Spleen (tissue), 11 donors: ENCODE measurements around the gene LRFN2. TPM values are rescaled to one million over a fixed set of nuclear protein-coding genes. Genes with fewer than 3 reads are reported as not detected.

ENCODE experiments used
- DNase-seq: peaks from one replicate; pipeline ENCODE4 v3.0.0-alpha.2; 2020
- H3K27ac ChIP-seq, 8 donors: fragments of 200-600 bp; sonication (generic) in 7 of 8; 1 replicate in 4 of 8; 2 replicates in 4 of 8; pipeline versions ENCODE4 v1.5.0 to v1.8.0; 2016 to 2021; ENCODE audit warnings: inconsistent platforms in 4 of 8, mild to moderate bottlenecking in 4 of 8, moderate library complexity in 1 of 8
- H3K27me3 ChIP-seq, 7 donors: fragments of 200-600 bp; sonication (generic) in 6 of 7; replicated peaks in 1 of 7; 1 replicate in 4 of 7; 2 replicates in 3 of 7; pipeline versions ENCODE4 v1.5.0 to v1.8.0; 2016 to 2021; ENCODE audit warnings: inconsistent platforms in 3 of 7, mild to moderate bottlenecking in 1 of 7
- H3K36me3 ChIP-seq, 6 donors: fragments of 200-600 bp; sonication (generic) in 5 of 6; 1 replicate in 4 of 6; 2 replicates in 2 of 6; pipeline versions ENCODE4 v1.5.0 to v1.8.0; 2016 to 2021; ENCODE audit warnings: inconsistent platforms in 2 of 6
- H3K4me1 ChIP-seq, 6 donors: fragments of 200-600 bp; sonication (generic) in 5 of 6; 1 replicate in 3 of 6; 2 replicates in 3 of 6; pipeline versions ENCODE4 v1.5.0 to v1.8.0; 2016 to 2021; ENCODE audit warnings: inconsistent platforms in 3 of 6
- H3K4me3 ChIP-seq, 8 donors: fragments of 200-600 bp; sonication (generic) in 7 of 8; 1 replicate in 4 of 8; 2 replicates in 4 of 8; pipeline versions ENCODE4 v1.5.0 to v1.8.0; 2016 to 2021; ENCODE audit warnings: inconsistent platforms in 4 of 8, mild to moderate bottlenecking in 4 of 8, moderate library complexity in 2 of 8
- H3K9me3 ChIP-seq, 8 donors: fragments of 200-600 bp; sonication (generic) in 7 of 8; 1 replicate in 4 of 8; 2 replicates in 4 of 8; pipeline versions ENCODE4 v1.5.0 to v1.8.0; 2016 to 2021; ENCODE audit warnings: inconsistent platforms in 4 of 8
- CTCF ChIP-seq, 11 experiments: fragments of 200-600 bp in 7 of 11; fragments of 450-650 bp in 4 of 11; sonication (generic) in 4 of 11; IDR thresholded peaks in 8 of 11; conservative IDR thresholded peaks in 3 of 11; 1 replicate in 7 of 11; 2 replicates in 4 of 11; pipeline versions ENCODE4 v1.4.0 to v1.8.0; 2016 to 2021; ENCODE audit warnings: antibody characterized with exemption in 11 of 11, inconsistent platforms in 4 of 11, mild to moderate bottlenecking in 1 of 11
- POLR2A ChIP-seq, 3 donors: fragments of 450-650 bp; IDR thresholded peaks; one replicate each; pipeline ENCODE4 v1.5.1; 2017; ENCODE audit warnings: antibody characterized with exemption in 3 of 3, mild to moderate bottlenecking in 1 of 3
- POLR2AphosphoS5 ChIP-seq, 3 donors: sonication (generic); formaldehyde crosslinking; IDR thresholded peaks; one replicate each; pipeline ENCODE4 v1.5.1; 2017; ENCODE audit warnings: antibody characterized with exemption in 3 of 3
- WGBS, 5 donors: extraction: QIAGEN DNeasy Blood & Tissue Kit in 3 of 5; methylation state at CpG; one replicate each; pipeline versions ENCODE4 v1.1.5 to v1.1.7; 2013 to 2018; 5-methylcytosine and 5-hydroxymethylcytosine counted together
- intact Hi-C: fragments of 100-400 bp; cut with DNase I; formaldehyde crosslinking; loops from one replicate; pipeline ENCODE4 v1.15.0; 2023; ENCODE audit warnings: low total_unique reads
- polyA plus RNA-seq, 3 donors: library from polyadenylated mRNA; stranded (reverse); fragments of 200-250 nt; gene quantifications; one replicate each; pipeline ENCODE4 v1.2.1, GENCODE V29; 2013
- total RNA-seq, 7 donors: library from RNA; depleted of rRNA in 3 of 7; stranded (reverse); fragments of >200 nt in 3 of 7; fragmentation: NEBNext Ultra II Directional in 4 of 7; extraction: Animal tissue kit (Norgen Biotek cat#: 25700) in 4 of 7; gene quantifications; one replicate each; pipeline versions ENCODE4 v1.1.0 to v1.2.1, GENCODE V29; 2016 to 2021
- donor health status: healthy with polysubstance abuse.
- donor health status: DM: no; HTN: no; CAD: no; lungs with moderate emphysema.
- donor health status: DM: no; HTN: no; CAD: no.
- donor health status: Bipolar disorder and iron deficiency.
- donor health status: healthy.
- donor health status: DM: no; HTN: no; CAD: no.
- donor health status: DM: yes; HTN: yes; CAD: no.

LRFN2 gene
- total and polyA plus RNA-seq, 10 donors: 0.05 to 6.0 (median 1.3) TPM

GRCh38 chr6:40532349-40533000 lies 54.7 kb downstream of the LRFN2 start:
- Histone ChIP-seq H3K27me3 (peaks cover 0 to under 1% (median 0%) of the 10 kb centered on the region in 7 donors), H3K9me3 (no peaks in the 10 kb centered on the region), H3K27ac (no peak overlapping the region), H3K36me3 (no peaks in the 10 kb centered on the region), H3K4me3 (no peak overlapping the region), H3K4me1 (peaks cover 0 to 5% (median 0%) of the 10 kb centered on the region in 6 donors)
- WGBS, 5 donors: 84 to 95% (median 88%) methylated on average over 7 of the region's 7 CpGs
- intact Hi-C loops: no loop called here
- TF ChIP-seq POLR2AphosphoS5 (IDR thresholded peaks at IDR 0.05) (no peak), CTCF (IDR thresholded peaks at IDR 0.05 in 8 of 11, conservative IDR thresholded peaks at IDR 0.05 in 3 of 11) (no peak), POLR2A (IDR thresholded peaks at IDR 0.05) (no peak)
- no peak for DNase-seq

- intact Hi-C loops: no loop called here
- TF ChIP-seq POLR2A (IDR thresholded peaks at IDR 0.05) (no peak), POLR2AphosphoS5 (IDR thresholded peaks at IDR 0.05) (no peak), CTCF (IDR thresholded peaks at IDR 0.05 in 8 of 11, conservative IDR thresholded peaks at IDR 0.05 in 3 of 11) (no peak)
These were observed 57.2 kb downstream of the LRFN2 start for GRCh38 chr6:40529919-40530318.

GRCh38 chr6:40529040-40529439 lies 58.1 kb downstream of the LRFN2 start:
- intact Hi-C loops: no loop called here
- Histone ChIP-seq H3K4me1 (no peaks in the 10 kb centered on the region), H3K36me3 (no peaks in the 10 kb centered on the region), H3K9me3 (no peaks in the 10 kb centered on the region), H3K27ac (no peak overlapping the region), H3K27me3 (no peaks in the 10 kb centered on the region), H3K4me3 (no peak overlapping the region)
- DNase-seq: no peak
- no peak for TF ChIP-seq POLR2AphosphoS5 (IDR thresholded peaks at IDR 0.05)
- TF ChIP-seq CTCF (IDR thresholded peaks at IDR 0.05 in 8 of 11, conservative IDR thresholded peaks at IDR 0.05 in 3 of 11): no peak
- TF ChIP-seq POLR2A (IDR thresholded peaks at IDR 0.05): no peak
- WGBS, 5 donors: 49 to 81% (median 65%) methylated on average over 4 of the region's 4 CpGs

More at GRCh38 chr6:40529919-40530318, 57.2 kb downstream of the LRFN2 start:
- Histone ChIP-seq H3K27me3 (no peaks in the 10 kb centered on the region), H3K4me1 (no peaks in the 10 kb centered on the region), H3K4me3 (no peak overlapping the region), H3K27ac (no peak overlapping the region), H3K9me3 (no peaks in the 10 kb centered on the region), H3K36me3 (no peaks in the 10 kb centered on the region)
- WGBS, 5 donors: 83 to 88% (median 84%) methylated on average over 5 of the region's 5 CpGs
- DNase-seq: no peak

- no peak overlapping the region for H3K4me3 ChIP-seq
- TF ChIP-seq CTCF (IDR thresholded peaks at IDR 0.05 in 8 of 11, conservative IDR thresholded peaks at IDR 0.05 in 3 of 11) (no peak), POLR2AphosphoS5 (IDR thresholded peaks at IDR 0.05) (no peak)
- WGBS, 5 donors: 91 to 97% (median 95%) methylated on average over 5 of the region's 5 CpGs
- DNase-seq: no peak
- no peaks in the 10 kb centered on the region for H3K36me3 ChIP-seq
- no peaks in the 10 kb centered on the region for H3K9me3 ChIP-seq
- intact Hi-C loops: no loop called here
- no peaks in the 10 kb centered on the region for H3K27me3 ChIP-seq
- H3K27ac ChIP-seq: no peak overlapping the region
- H3K4me1 ChIP-seq: no peaks in the 10 kb centered on the region
These were observed 59.1 kb downstream of the LRFN2 start for GRCh38 chr6:40528051-40528450.
